Measurements from ENCODE around the gene RHBG.

Gene RHBG

GRCh38 chr1:156428746-156429288 lies 59.8 kb downstream of the RHBG start:
- DNase-seq (ENCODE audit: low read depth): no peak

GRCh38 chr1:156429313-156430060 lies 60.5 kb downstream of the RHBG start:
- no peak for DNase-seq (ENCODE audit: low read depth)

GRCh38 chr1:156430303-156430702 lies 61.3 kb downstream of the RHBG start:
- DNase-seq (ENCODE audit: low read depth): no peak

GRCh38 chr1:156430866-156431265 lies 61.9 kb downstream of the RHBG start:
- no peak for DNase-seq (ENCODE audit: low read depth)

GRCh38 chr1:156431366-156431765 lies 62.4 kb downstream of the RHBG start:
- no peak for DNase-seq (ENCODE audit: low read depth)

- DNase-seq (ENCODE audit: low read depth): no peak
These were observed 63.0 kb downstream of the RHBG start for GRCh38 chr1:156431769-156432668.

GRCh38 chr1:156432669-156433018 lies 63.6 kb downstream of the RHBG start:
- no peak for DNase-seq (ENCODE audit: low read depth)

GRCh38 chr1:156433032-156433431 lies 64.0 kb downstream of the RHBG start:
- DNase-seq (ENCODE audit: low read depth): no peak

- no peak for DNase-seq (ENCODE audit: low read depth)
These were observed 64.6 kb downstream of the RHBG start for GRCh38 chr1:156433602-156434001.

Measured in activated T-helper 9 cell treated with anti-CD3 and anti-CD28 coated beads, Interleukin-2, amount 50 U/mL, for 16 hours (primary cell).